DOHH2 (cell line): ENCODE results near the gene SAMD4B.
"Not testable (repeated sequence)": the region's sequence is repeated elsewhere in the genome, so short reads cannot be mapped to it uniquely, and the experiment has no call there.

Experiments
- H3F3A ChIP-seq: fragments of 200-600 bp; sonication (generic), shearing (Covaris generic); 2 replicates; pipeline ENCODE4 v1.6.0; 2016; ENCODE audit warnings: antibody characterized with exemption, mild to moderate bottlenecking; ENCODE audit not compliant: control insufficient read depth, insufficient read depth
- H3K27ac ChIP-seq: fragments of 200-600 bp; sonication (generic); 2 replicates; pipeline ENCODE4 v1.5.1; 2014; ENCODE audit warnings: low read depth, mild to moderate bottlenecking, low read length, moderate library complexity
- H3K27me3 ChIP-seq: fragments of 200-600 bp; sonication (generic); 2 replicates; pipeline ENCODE4 v1.6.1; 2014; ENCODE audit warnings: mild to moderate bottlenecking, low read length, mixed read lengths; ENCODE audit not compliant: control insufficient read depth
- H3K36me3 ChIP-seq: fragments of 200-600 bp; sonication (generic); 2 replicates; pipeline ENCODE4 v1.6.1; 2014; ENCODE audit warnings: mild to moderate bottlenecking, low read length, moderate library complexity, mixed read lengths; ENCODE audit not compliant: control insufficient read depth
- H3K4me1 ChIP-seq: fragments of 200-600 bp; sonication (generic); 2 replicates; pipeline ENCODE4 v1.6.1; 2014; ENCODE audit warnings: mild to moderate bottlenecking, low read length, mixed read lengths; ENCODE audit not compliant: control insufficient read depth
- H3K4me2 ChIP-seq: fragments of 200-600 bp; sonication (generic); 2 replicates; pipeline ENCODE4 v1.6.0; 2014; ENCODE audit warnings: mild to moderate bottlenecking, low read length, moderate library complexity
- H3K4me3 ChIP-seq: fragments of 200-600 bp; sonication (generic); 2 replicates; pipeline ENCODE4 v1.5.1; 2014; ENCODE audit warnings: mild to moderate bottlenecking, low read length, mixed read lengths
- H3K79me2 ChIP-seq: fragments of 200-600 bp; sonication (generic); 2 replicates; pipeline ENCODE4 v1.6.1; 2014; ENCODE audit warnings: mild to moderate bottlenecking, low read length, mixed read lengths; ENCODE audit not compliant: control insufficient read depth
- H3K9me2 ChIP-seq: fragments of 200-600 bp; sonication (generic); replicated peaks from 2 replicates; pipeline ENCODE4 v1.6.1; 2014; ENCODE audit warnings: mild to moderate bottlenecking, low read length, mixed read lengths; ENCODE audit not compliant: control insufficient read depth
- H3K9me3 ChIP-seq: fragments of 200-600 bp; sonication (generic); 2 replicates; pipeline ENCODE4 v1.6.1; 2014; ENCODE audit warnings: antibody characterized with exemption, low read length, mixed read lengths; ENCODE audit not compliant: control insufficient read depth, insufficient read depth
- H4K20me1 ChIP-seq: fragments of 200-600 bp; sonication (generic); 2 replicates; pipeline ENCODE4 v1.6.0; 2014; ENCODE audit warnings: low read depth, mild to moderate bottlenecking, antibody characterized with exemption, low read length, moderate library complexity; ENCODE audit not compliant: control insufficient read depth, insufficient read depth
- EZH2phosphoT487 ChIP-seq: fragments of 200-600 bp; sonication (generic); IDR thresholded peaks from 2 replicates; pipeline ENCODE4 v1.6.1; 2017; ENCODE audit warnings: borderline replicate concordance, mild to moderate bottlenecking, antibody characterized with exemption, low read length, moderate library complexity, mixed read lengths
- TF ChIP-seq, protein P1 (sequence below): fragments of 200-600 bp; sonication (generic); IDR thresholded peaks from one replicate; pipeline ENCODE4 v1.5.1; 2014; ENCODE audit warnings: antibody characterized with exemption, mild to moderate bottlenecking, low read depth, low read length; ENCODE audit not compliant: poor library complexity, severe bottlenecking

The SAMD4B gene

DNA sequence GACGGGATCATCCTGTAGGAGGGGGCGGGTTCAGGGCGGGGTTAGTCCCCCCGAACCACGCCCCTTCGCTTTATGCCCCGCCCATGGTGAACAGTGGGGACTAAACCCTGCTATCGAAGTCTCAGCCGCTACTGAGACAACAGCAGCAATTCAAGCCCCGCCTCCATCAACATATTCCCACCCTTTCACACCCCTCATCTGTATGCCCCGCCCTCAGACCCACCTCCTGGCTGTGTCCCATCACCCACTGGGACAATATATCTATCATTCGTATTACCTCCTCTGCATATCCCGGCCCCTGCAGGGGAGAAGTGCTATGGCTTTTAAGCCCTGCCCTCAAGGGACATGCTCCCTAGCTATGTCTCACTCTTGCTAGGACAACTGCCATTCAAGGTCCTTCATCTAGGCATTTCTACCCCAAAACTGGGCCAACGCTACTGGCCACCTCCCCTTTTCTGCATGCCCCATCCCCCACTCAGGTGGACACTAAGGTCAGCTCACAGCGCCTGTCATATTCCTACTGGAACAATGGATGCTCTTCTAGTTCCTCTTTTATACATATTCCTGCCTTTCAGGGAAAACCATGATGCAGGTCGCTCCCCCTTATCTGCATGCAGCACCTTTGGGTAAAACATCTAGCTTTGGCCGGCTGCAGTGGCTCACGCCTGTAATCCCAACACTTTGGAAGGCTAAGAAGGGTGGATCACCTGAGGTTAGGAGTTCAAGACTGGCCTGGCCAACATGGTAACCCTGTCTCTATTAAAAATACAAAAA is 33.5 kb upstream of the SAMD4B start:
- H3F3A ChIP-seq, result no peaks in the 10 kb centered on the region
- no peaks in the 10 kb centered on the region for H3K79me2 ChIP-seq
- no peaks in the 10 kb centered on the region for H3K9me3 ChIP-seq
- no peak overlapping the region for H3K4me2 ChIP-seq
- H3K4me3 ChIP-seq, result no peak overlapping the region
- H3K27ac ChIP-seq, result no peak overlapping the region
- H4K20me1 ChIP-seq, result no peaks in the 10 kb centered on the region
- no peaks in the 10 kb centered on the region for H3K27me3 ChIP-seq
- no peaks in the 10 kb centered on the region for H3K36me3 ChIP-seq
- H3K9me2 ChIP-seq, result no peaks in the 10 kb centered on the region
- H3K4me1 ChIP-seq, result no peaks in the 10 kb centered on the region
- no peak for TF ChIP-seq EZH2phosphoT487
- TF ChIP-seq, protein P1, sequence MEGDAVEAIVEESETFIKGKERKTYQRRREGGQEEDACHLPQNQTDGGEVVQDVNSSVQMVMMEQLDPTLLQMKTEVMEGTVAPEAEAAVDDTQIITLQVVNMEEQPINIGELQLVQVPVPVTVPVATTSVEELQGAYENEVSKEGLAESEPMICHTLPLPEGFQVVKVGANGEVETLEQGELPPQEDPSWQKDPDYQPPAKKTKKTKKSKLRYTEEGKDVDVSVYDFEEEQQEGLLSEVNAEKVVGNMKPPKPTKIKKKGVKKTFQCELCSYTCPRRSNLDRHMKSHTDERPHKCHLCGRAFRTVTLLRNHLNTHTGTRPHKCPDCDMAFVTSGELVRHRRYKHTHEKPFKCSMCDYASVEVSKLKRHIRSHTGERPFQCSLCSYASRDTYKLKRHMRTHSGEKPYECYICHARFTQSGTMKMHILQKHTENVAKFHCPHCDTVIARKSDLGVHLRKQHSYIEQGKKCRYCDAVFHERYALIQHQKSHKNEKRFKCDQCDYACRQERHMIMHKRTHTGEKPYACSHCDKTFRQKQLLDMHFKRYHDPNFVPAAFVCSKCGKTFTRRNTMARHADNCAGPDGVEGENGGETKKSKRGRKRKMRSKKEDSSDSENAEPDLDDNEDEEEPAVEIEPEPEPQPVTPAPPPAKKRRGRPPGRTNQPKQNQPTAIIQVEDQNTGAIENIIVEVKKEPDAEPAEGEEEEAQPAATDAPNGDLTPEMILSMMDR, result no peak

DNA sequence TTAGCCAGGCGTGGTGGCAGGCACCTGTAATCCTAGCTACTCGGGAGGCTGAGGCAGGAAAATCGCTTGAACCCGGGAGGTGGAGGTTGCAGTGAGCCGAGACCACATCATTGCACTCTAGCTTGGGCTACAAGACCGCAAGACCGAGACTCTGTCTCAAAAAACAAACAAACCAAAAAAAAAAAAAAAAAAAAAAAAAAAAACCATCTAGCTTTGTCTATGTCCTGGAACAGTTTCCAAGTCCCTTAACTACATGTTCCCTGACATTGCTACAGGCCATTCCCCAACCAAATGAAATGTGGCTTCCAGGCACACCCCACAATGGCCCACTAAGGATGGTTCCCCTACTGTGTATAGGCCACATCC is 32.9 kb upstream of the SAMD4B start:
- H3K79me2 ChIP-seq, H3K27ac ChIP-seq, H3F3A ChIP-seq, H3K27me3 ChIP-seq, H3K4me1 ChIP-seq, H3K9me3 ChIP-seq, H3K4me3 ChIP-seq, H4K20me1 ChIP-seq, H3K36me3 ChIP-seq, H3K9me2 ChIP-seq, H3K4me2 ChIP-seq: not testable (repeated sequence)

GRCh38 chr19:39310558-39311311 is 31.5 kb upstream of the SAMD4B start:
- Histone ChIP-seq H4K20me1 (no peaks in the 10 kb centered on the region), H3K79me2 (no peaks in the 10 kb centered on the region), H3K36me3 (no peaks in the 10 kb centered on the region), H3K4me3 (no peak overlapping the region), H3K9me2 (no peaks in the 10 kb centered on the region), H3K27me3 (no peaks in the 10 kb centered on the region), H3K4me1 (no peaks in the 10 kb centered on the region), H3K9me3 (no peaks in the 10 kb centered on the region), H3K27ac (no peak overlapping the region), H3K4me2 (no peak overlapping the region), H3F3A (no peaks in the 10 kb centered on the region)
- no peak for TF ChIP-seq EZH2phosphoT487
- TF ChIP-seq, protein P1, result no peak
